ENCODE measurements around the gene TCEA2. TPM values are rescaled to one million over a fixed set of nuclear protein-coding genes. Genes with fewer than 3 reads are reported as not detected.

TCEA2 gene
- total and polyA plus RNA-seq, 9 of the 15 experiments (the other 6 are each of a cell fraction or from before 2014, with no cell fraction given): 1.4 to 28.7 (median 5.4) TPM

- Histone ChIP-seq H2AFZ (ENCODE audit: low read depth, low read length) (0 out of 2 replicates have a peak overlapping the region, but pooled peaks have one; percentile 25), H3K9ac (ENCODE audit: insufficient read depth in 1 of 2, low read depth in 2 of 2, low read length in 2 of 2) (peak overlapping the region; percentile 14 to 87), H3K36me3 (ENCODE audit: control insufficient read depth, insufficient read depth, low read length) (peaks cover 35% of the 10 kb centered on the region; the same call in 2 of the 3 replicates), H3K27me3 (ENCODE audit: control insufficient read depth in 2 of 2, insufficient read depth in 2 of 2, low read length in 2 of 2) (no peaks in the 10 kb centered on the region), H3K4me3 (no peak overlapping the region), H3K9me1 (ENCODE audit: control insufficient read depth, insufficient read depth, low read length) (peaks cover 3% of the 10 kb centered on the region), H3K9me3 (replicated peaks; ENCODE audit: control insufficient read depth, insufficient read depth, low read depth, low read length) (no peaks in the 10 kb centered on the region), H3K4me1 (replicated peaks in 1 of 2; ENCODE audit: control insufficient read depth in 2 of 2, insufficient read depth in 2 of 2, low read length in 2 of 2) (peaks cover 25 to 77% of the 10 kb centered on the region in 2 experiments), H4K20me1 (replicated peaks; ENCODE audit: control insufficient read depth, insufficient read depth, low read length) (no peaks in the 10 kb centered on the region), H3K4me2 (ENCODE audit: insufficient read depth, low read length) (peak overlapping the region; percentile 44; the same call in 1 of the 2 replicates), H3K79me2 (ENCODE audit: control insufficient read depth, insufficient read depth, low read length) (no peaks in the 10 kb centered on the region), H3K27ac (ENCODE audit: extremely low read depth, low read depth, low read length) (peak overlapping the region; percentile 64)
- intact Hi-C loops (cut with micrococcal nuclease): loop anchor here (5.0 kb wide), 2 partner anchors 86 to 499 kb away; partner anchors contain the start of gene PTK6
- ChIA-PET POLR2A (interaction anchor here (0.7 to 1.0 kb wide), 4 partner anchors 14 to 505 kb away, joined by 3 read pairs; partner anchors contain the start of gene RTEL1), CTCF (ENCODE audit: low intra/inter-chr PET ratio) (interaction anchor here (0.5 to 0.6 kb wide), 2 partner anchors 500 to 595 kb away, joined by 3 read pairs; no protein-coding TSS in a partner anchor)
- in situ Hi-C loops (cut with MboI): no loop called here
- DNase-seq (ENCODE audit: extremely low read depth in 1 of 4, low spot score in 3 of 4) (peak; percentile 55 to 78 (median 64)), ATAC-seq (0 out of 3 replicates have a peak, but pooled peaks have one; percentile 2), FAIRE-seq (peak; percentile 89)
- no TSS peak for BruUV-seq (replicated peaks)
- WGBS (ENCODE audit: insufficient coverage, low coverage, missing lambda C conversion rate): 42% methylated on average over 17 of the region's 17 CpGs
- TF ChIP-seq MAFK (IDR thresholded peaks at IDR 0.05; ENCODE audit: low read length): peak; percentile 23; the same call in 1 of the 2 replicates
- TF ChIP-seq PCBP1 (IDR thresholded peaks at IDR 0.05; ENCODE audit: low read depth, low read length, poor library complexity, severe bottlenecking): peak; percentile 4
- TF ChIP-seq BCOR (IDR thresholded peaks at IDR 0.05): no peak
- TF ChIP-seq ZNF212 (CRISPR knock-in tag; IDR thresholded peaks at IDR 0.05): no peak
- peak; percentile 83 for TF ChIP-seq C11orf30 (IDR thresholded peaks at IDR 0.05; ENCODE audit: low read depth)
- TF ChIP-seq ARID3B (CRISPR knock-in tag; IDR thresholded peaks at IDR 0.05; ENCODE audit: borderline replicate concordance): no peak
- 0 out of 2 replicates have a peak, but pooled peaks have one; percentile 44 for TF ChIP-seq ZBTB9 (CRISPR knock-in tag; IDR thresholded peaks at IDR 0.05)
- TF ChIP-seq CBFA2T3 (IDR thresholded peaks at IDR 0.05): peak; percentile 29; the same call in 1 of the 2 replicates
- TF ChIP-seq VEZF1 (CRISPR knock-in tag; IDR thresholded peaks at IDR 0.05): peak; percentile 32
- 0 out of 2 replicates have a peak, but pooled peaks have one; percentile 36 for TF ChIP-seq CREB1 (IDR thresholded peaks at IDR 0.05)
- TF ChIP-seq CREB1 (CRISPR knock-in tag; IDR thresholded peaks at IDR 0.05): no peak
- no peak for TF ChIP-seq U2AF1 (optimal IDR thresholded peaks at IDR 0.05; ENCODE audit: low read depth, low read length)
- no peak for TF ChIP-seq FOXP4 (CRISPR knock-in tag; IDR thresholded peaks at IDR 0.05; ENCODE audit: borderline replicate concordance)
Observed at GRCh38 chr20:64036346-64037198, 26.4 kb upstream of the TCEA2 start.
